ENCODE results near the gene ELF5.

Gene ELF5

DNA sequence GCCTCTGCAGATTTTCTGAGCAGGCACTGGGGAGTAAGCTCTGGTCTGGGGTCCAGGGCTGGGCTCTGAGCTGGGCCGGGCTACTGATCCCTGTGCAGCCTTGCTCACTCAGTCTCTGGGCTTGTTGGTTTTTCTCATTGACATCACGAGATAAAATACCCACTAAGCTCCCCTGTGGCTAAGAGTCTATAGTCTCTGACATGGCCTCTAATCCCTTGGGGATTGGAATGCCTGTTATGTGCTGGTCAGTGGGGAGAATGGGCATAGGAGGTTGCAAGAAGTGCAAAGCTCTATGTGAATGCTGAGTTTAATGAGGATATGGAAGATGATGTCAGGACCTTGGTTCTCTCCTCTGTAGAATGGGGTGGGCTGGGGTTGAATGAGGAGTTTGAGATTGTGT lies 23.3 kb downstream of the ELF5 start:
- no peak for DNase-seq

DNA sequence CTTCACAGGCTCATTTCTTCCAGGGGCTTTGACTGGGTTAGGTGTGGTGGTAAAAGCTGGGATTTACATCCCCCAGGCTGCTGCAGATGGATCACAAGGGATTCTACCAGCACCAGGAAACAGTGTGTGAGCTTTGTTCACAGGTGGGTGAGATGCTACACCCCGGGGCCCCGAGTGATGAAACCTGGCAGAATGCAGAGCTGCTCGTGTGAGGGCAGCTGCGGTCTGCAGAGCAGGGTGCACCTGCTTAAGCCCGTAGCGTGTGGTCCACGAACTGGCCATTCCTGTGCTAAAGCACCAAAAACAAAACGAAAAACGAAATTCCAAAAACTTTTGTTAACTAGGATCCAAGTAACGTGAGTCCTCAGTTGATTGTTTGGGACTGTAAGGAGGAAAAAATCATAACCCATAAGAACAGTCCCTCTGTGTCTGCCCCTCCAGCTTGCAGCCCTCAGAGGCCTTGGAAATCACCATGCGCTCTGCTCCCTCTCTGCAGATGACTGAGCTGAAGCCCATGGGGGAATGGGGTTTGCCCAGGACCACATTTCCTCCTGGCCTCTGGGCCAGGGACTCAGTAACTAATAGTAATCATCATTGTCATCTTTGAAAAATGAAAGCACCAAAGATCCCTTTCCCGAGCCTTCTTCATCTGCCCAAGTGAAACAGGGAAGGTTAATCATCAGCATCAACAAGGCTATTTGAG lies 24.6 kb downstream of the ELF5 start:
- DNase-seq = no peak

DNA sequence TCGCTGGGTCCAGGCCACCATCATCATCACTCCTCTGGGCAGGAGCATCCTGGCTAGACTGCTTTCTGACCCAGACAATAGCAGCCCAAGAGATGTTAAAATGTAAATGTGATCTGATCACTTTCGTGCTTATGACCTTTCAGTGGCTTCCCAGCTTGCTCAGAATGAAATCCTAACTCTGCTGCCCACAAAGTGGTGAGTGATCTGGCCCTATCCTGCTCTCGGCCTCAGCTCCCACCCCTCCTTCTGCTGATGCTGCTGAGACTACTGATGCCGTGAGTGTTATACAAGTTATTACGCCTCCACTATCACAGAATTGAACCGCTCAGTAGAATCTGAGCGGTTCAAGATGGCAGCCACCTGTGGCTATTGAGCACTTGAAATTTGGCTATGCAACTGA lies 26.2 kb downstream of the ELF5 start:
- no peak for DNase-seq

DNA sequence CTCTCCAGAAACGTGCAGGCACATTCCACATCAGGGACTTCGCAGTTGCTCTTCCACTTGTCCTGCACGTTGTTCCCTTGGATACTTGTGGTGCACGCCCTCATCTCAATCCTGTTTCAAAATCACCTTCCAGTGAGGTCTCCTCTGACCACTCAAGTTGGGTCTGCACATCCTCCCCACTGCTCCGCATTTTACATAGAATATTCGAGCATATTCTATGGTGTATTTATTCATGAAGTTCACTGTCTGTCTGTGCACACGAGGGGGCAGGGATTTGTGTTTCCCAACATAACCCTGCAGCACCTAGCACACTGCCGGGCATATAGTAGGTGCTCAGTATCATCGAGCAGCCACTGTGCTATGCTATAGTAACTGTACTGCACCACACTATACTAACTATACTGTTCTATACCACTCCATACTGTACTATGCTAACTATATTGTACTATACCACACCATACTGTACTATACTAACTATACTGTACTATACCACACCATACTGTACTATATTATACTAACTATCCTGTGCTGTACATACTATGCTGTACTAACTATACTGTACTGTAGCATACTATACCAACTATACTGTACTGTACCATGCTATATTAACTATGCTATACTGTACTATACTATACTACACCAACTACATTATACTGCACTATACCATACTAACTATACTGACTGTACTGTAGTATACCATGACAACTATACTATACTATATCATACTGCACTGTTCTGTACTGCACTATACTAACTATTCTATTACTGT lies 30.3 kb downstream of the ELF5 start:
- DNase-seq = no peak

DNA sequence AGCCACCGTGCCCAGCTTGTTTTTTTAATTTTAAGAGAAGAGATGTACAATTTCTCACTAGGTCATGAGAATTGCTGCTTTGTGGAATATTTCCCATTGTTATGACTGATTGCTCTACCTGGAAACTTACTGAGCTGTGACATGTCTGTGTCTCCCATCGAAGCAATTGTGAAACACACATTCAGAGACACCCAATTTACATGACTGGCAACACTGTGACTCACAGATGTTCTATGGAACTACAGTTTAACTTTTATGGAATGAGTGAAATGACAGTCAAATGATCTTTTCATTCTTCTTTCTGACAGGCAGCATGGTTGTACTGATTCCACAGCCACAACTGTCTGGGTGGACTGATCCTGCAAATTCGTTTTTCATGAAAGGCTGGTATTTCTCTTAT lies 32.3 kb downstream of the ELF5 start:
- no peak for DNase-seq

DNA sequence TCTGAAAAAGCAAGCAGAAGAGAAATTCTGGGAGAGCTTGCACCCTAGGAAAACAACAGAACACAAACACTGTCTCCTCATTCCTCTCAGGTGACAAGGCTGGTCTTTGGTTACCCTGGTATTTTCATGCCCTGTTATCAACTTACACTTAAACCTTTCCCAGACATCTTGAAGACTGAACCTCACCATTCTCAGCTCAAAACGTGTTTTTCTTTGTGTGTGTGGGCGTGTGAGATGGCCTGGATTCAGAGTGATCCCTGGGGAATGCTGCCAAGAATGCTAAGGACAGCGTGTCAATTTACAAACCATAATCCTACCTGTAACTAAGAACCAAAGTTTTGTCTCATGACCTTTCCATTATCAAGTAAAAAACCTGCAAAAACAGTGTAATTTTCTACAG lies 33.3 kb downstream of the ELF5 start:
- DNase-seq = peak; percentile 35

DNA sequence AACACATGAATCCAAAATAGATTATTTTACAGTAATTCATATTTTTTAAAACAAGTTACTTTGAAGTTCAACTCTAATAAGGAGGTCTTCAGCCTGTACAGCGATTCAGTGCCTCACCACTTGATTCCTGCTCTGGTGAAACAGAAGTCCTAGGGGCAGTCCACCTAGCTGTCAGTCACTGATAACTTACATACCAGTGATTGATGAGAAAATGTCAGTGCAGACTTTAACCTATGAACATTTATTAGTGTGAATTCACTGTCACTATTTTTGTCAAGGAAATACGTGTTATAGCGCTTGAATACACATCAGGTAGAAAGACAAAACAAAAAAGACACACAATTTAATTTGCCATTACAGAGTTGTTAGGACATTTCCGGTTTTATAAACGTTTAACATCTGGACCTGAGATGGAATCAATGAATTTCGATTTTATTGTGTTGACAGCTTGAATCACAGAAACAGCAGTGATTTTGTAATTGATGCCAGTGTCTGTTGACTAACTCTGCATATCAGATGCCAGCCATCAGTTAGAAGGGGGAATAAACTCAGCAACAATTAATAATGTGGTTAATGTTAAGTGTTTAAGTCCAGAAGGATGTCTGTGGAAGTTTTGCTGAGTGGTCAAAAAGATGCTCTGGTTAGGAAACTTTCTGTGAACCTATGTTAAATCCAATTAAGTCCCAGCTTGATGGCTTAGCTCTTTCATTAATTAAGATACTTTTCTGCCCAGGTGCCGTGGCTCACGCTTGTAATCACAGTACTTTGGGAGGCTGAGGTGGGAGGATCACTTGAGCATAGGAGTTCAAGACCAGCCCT lies 34.5 kb downstream of the ELF5 start:
- DNase-seq = no peak

DNA sequence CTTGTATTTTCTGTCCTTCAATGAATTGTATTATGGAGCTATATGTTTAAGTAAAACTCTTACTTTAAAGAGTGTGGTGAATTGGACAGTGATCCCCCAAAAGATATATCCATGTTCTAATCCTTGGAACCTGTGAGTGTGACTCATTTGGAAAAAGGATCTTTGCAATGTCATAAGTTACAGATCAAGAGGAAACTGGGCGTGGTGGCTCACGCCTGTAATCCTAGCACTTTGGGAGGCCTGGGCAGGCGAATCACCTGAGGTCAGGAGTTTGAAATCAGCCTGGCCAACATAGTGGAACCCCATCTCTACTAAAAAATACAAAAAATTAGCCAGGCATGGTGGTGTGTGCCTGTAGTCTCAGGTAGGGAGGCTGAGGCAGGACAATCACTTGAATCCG lies 36.7 kb downstream of the ELF5 start:
- DNase-seq = no peak

DNA sequence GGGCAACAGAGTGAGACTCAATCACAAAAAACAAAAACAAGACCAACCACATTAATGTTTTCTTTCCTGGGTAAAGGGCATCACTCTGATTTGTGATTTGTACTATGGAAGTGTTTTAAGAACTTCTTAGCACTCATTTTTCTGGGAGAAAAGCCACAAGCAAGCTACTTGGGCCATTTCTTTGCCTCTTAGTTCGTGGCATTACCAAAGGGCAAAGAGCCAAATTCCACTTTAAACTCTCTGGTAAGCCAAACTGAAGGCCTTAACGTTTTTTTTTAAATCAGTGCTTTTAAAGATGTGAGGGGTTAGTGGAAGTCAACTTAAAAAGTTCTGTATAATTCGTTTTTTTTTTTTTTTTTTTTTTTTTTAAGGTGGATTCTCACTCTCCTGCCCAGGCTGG lies 37.9 kb downstream of the ELF5 start:
- no peak for DNase-seq

DNA sequence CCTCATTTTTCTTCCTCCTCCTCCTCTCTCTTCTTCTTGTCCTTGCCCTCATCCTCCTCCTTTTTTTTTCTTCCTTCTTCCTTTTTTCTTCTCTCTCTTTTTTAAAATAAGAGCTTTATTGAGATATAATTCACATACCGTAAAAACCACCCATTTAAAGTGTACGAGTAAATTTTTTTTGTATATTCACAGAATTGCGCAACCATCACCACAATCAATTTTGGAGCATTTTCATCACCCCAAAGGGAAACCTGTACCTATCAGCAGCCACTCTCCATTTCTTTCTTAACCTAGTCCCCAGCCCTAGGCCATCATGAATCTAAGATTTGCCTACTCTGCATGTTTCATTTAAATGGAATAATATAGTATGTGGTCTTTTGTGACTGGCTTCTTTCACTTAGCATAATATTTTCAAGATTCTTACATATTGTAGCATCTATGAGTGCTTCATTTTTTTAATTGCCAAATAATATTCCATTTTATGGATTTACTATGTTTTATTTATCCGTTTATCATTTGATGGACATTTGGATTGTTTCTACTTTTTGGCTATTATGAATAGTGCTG lies 39.9 kb downstream of the ELF5 start:
- DNase-seq = no peak

DNA sequence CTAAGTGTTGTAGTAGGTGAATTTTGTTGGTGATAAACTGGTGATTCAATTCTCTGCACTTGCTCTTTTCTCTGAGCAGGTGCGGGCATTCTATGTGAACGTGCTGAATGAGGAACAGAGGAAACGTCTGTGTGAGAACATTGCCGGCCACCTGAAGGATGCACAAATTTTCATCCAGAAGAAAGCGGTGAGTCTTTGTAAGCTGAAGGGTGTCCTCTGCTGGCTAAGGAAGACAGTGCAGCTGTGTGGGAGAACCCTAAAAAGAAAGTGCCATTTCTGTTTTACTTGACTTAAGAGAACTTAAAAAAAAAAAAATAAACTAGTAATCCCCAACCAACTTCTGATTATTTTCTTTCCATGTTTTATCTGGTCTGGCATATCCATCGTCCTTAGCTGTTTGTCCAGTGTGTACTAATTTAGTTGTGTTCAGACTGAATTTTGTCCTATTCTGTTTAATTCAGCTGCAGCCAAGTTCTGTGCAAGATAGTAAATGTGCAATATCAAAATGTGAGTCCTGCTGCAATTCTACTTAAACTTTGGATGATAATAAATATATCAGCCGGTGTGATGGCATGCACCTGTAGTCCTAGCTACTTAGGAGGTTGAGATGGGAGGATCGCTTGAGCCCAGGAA lies 45.3 kb downstream of the ELF5 start:
- peak; percentile 23 for DNase-seq

DNA sequence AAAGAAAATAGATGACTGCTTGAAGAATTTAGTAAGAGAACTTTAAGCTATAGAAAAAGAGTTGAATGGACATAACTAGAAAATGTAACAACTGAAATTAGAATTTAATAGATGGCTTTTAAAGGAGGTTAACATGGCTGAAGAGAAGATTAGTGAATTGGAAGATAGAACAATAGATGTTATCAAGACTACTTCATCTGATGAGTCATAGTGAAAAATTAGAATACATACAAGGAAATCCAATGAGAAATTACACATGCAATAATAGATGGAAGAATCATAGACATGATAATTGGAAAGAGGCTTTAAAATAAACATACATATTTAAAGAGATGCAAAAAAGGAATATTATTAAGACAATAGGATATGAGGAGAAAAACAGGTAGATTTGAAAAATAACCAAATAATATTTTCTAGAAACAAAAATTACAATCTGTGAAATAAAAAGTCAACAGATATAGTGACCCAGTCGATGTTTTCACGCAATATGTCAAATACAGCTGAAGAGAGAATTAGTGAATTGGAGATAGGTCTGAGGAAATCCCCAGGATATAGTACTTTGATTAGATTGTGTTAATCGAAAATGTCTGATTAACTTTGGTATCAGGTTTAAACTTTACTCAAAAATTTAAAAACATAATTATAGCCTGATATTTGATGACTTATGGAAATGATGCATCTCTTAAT lies 46.6 kb downstream of the ELF5 start:
- no peak for DNase-seq

DNA sequence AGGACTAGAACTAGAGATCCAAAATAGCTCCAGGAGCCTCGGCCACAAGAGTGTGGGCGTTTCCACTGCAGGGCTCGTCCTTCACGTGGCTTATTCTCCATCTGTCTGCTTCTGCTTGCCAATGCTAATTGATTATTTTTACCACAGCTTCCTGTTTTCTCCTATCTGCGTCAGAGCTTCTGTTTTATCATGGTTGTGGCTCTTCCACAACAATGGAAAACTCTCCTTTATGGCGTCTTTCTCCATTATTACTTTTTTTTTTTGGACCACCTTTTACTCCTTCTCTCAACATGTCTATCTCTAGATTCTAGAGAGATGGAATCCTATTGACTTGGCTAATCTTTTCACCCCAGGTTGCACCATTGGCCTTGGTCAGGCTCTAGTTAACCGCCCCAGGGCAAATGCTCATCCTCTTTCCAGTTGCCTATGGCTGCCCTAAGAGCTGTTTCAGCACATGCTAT lies 49.0 kb downstream of the ELF5 start:
- DNase-seq = no peak

DNA sequence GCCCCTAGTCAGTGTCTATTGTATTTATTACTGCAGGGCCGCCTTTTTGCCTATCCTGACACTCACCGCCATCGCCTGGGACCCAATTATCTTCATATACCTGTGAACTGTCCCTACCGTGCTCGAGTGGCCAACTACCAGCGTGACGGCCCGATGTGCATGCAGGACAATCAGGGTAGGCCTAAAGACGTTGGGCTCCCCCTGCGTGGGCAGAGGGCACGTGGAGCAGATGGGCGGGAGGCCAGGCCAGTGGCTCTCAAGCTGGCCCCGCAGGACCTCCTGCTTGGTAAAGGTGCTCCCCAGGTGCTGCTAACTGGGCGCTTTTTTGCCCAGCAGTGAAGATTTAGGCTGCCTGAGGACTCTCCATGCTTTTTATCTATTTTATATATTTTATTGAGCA lies 52.4 kb downstream of the ELF5 start:
- no peak for DNase-seq

DNA sequence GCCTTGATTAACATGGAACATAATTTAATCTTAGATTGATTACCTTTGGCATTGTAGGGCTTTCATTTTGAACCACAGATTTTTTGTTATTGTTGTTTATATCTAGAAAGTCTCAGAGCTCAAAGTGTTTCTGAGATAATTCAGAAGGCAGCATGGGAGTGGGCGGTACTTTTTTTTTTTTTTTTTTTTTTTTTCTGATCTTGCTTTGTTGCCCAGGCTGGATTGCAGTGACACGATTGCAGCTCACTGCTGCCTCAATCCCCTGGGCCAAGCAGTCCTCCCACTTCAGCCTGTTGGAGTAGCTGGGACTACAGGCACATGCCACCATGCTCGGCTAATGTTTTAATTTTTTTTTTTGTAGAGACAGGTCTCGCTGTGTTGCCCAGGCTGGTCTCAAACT lies 53.3 kb downstream of the ELF5 start:
- DNase-seq = no peak

DNA sequence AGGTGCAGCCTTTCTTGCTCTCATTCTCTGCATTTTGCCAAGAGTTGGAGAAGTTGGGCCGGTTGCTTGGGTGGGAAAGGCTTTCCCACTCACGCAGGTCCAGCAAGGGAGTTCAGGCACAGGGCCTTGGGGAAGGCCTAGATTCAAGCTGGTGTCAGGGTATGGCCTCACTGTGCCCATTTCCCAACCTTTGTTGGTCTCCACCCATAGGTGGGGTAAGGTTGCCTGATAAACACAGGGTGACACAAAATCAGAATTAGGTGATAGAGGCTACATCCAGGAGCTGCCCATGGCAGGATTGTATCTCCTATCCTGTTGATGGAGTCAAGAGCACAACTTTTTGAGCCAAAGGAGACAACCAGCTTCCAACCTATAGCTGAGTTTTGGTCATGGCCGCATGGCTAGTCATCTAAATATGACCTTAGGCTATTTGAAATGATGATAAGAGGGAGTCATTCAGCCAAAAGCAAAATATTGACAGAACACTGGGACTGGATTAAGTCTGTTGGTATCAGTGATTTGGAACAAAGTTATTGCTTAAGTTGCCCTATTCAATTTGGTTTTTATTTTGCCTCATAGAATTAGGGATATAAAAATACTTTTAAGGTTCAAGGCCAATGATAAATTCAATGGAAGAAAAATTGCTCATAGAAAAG lies 54.0 kb downstream of the ELF5 start:
- no peak for DNase-seq

DNA sequence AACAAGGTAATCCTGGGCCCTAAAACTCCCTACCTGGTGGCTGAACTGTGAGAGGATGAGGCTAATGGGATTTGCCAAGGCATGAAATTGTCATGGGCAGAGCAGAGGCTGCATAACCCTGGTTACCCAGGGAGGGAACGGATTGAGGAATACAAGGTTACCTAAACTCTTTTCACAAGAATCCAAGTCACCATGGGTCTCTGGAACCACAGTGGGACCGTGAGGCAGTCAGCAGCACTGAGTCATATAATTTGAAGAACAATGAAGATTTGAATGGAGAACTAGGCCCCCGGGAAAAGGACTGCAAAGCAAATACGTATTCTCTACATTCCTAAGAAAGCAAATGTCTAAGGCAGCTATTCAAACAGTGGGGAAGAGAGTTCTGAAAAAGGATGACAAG lies 55.1 kb downstream of the ELF5 start:
- DNase-seq = no peak

DNA sequence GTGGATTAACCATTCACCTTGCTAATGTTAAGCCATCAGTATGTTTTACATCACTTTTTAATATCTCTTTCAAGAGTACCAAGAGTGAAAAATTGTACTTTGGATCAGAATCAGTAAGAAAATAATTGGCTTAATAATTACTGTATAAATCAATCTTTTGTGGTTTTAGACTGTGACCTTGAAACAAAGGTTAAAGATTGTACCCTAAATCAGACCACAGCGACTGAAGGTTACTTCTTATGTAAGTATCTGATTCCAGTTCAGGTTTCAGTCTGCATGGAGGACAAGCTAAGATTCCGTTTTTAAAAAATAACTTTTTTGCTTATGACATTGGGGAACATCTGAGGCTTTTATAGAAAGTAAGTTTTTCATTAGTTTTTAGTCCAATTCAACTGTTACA lies 56.0 kb downstream of the ELF5 start:
- DNase-seq = no peak

DNA sequence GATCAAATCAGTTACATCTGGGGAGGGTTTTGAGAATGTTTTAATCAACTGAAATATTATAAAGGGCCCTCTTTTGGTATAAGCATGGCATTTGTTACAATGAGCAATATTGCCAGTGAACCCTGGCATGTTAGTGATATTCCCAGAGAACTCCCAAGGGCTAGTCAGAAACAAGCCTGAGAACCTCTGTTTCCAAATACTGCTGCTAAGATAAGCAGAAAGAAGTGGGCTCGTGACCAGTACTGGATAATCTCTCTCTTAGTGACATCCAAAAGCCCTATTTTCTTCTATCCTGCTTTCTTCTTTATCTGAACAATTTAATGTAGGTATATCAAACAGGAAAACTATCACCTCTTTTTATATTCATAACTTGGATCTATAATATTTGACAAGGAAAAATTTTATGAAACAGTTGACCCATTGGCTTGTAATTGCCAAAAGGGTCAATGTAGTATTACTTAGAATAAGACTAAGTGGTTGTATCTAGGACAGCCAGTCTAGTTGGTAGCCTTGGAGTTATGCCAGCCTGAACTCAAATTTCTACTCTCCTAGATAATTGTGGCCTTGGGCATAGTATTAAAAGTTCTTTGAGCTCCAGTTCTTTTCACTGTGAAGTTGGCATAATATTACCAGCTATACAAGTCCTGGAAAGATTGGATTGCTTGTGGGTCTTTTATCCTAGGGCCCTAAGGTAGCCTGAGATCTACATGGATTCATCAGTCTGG lies 59.1 kb downstream of the ELF5 start:
- DNase-seq = no peak

DNA sequence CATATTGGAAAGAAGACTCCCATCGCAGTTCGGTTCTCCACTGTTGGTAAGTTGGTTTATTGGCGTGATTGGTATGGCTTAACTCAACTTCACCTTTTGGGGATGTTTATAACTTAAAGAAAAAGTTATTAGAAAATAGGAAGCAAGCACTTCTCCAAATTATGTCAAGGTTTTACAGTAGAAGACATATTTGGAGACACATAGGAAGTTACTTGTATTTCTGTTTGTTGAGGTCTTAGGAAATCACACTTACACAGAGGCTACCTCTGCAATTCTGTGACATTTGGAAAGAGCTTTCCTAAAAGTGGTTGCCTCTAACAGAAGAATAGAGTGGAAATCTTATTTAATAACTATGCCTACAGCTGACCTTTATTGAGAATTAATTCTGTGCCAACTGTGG lies 62.5 kb downstream of the ELF5 start:
- no peak for DNase-seq

DNA sequence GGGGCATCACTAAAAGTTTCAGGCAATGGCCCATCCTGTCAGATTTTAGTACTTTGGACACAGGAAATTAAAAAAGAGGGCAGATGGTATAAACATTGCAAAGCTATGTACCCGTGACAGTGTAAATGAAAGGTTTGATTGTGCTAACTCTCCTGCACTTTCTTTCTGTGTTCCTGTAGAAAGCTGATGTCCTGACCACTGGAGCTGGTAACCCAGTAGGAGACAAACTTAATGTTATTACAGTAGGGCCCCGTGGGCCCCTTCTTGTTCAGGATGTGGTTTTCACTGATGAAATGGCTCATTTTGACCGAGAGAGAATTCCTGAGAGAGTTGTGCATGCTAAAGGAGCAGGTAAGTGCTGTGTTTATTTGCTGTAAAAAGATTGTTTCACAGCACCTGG lies 64.6 kb downstream of the ELF5 start:
- no peak for DNase-seq

Measured in NCI-H2171 treated with DMSO at 0.1 percent for 48 hours (cell line).